Mesendoderm (in vitro differentiated cells): Measurements from ENCODE around the gene CYP20A1.
A peak's percentile ranks its signal among the peaks of the same experiment; 100 is the strongest.
"Not testable (repeated sequence)": the region's sequence is repeated elsewhere in the genome, so short reads cannot be mapped to it uniquely, and the experiment has no call there.

Source experiments
- DNase-seq: peaks from one replicate; pipeline ENCODE4 v3.0.0; 2013
- H2AK5ac ChIP-seq: 2 replicates; pipeline ENCODE4 v1.6.1; 2013; ENCODE audit warnings: low read length, inconsistent platforms
- H2BK120ac ChIP-seq: 2 replicates; pipeline ENCODE4 v1.6.1; 2013; ENCODE audit warnings: low read depth, mild to moderate bottlenecking, low read length, moderate library complexity, mixed read lengths
- H2BK15ac ChIP-seq: replicated peaks from 2 replicates; pipeline ENCODE4 v1.6.1; 2013; ENCODE audit warnings: low read depth, mild to moderate bottlenecking, moderate library complexity
- H2BK5ac ChIP-seq: 2 replicates; pipeline ENCODE4 v1.6.1; 2013; ENCODE audit warnings: low read length, inconsistent platforms
- H3K18ac ChIP-seq: 2 replicates; pipeline ENCODE4 v1.6.1; 2013; ENCODE audit warnings: mild to moderate bottlenecking, low read length, mixed read lengths
- H3K23ac ChIP-seq: one replicate; pipeline ENCODE4 v1.6.1; 2013; ENCODE audit warnings: low read length
- H3K27ac ChIP-seq: 2 replicates; pipeline ENCODE4 v1.5.1; 2013; ENCODE audit warnings: low read depth, mild to moderate bottlenecking, inconsistent platforms, low read length, moderate library complexity
- H3K27me3 ChIP-seq: 2 replicates; pipeline ENCODE4 v1.6.1; 2013; ENCODE audit warnings: low read length, control low read depth, mild to moderate bottlenecking, inconsistent platforms; ENCODE audit not compliant: insufficient read depth, poor library complexity
- H3K36me3 ChIP-seq: 2 replicates; pipeline ENCODE4 v1.6.1; 2013; ENCODE audit warnings: low read length, inconsistent platforms; ENCODE audit not compliant: control insufficient read depth, insufficient read depth
- H3K4ac ChIP-seq: one replicate; pipeline ENCODE4 v1.6.1; 2013; ENCODE audit warnings: low read depth, mild to moderate bottlenecking, low read length, moderate library complexity
- H3K4me1 ChIP-seq: 2 replicates; pipeline ENCODE4 v1.6.1; 2013; ENCODE audit warnings: low read depth, low read length, inconsistent platforms; ENCODE audit not compliant: control insufficient read depth
- H3K4me2 ChIP-seq: 2 replicates; pipeline ENCODE4 v1.6.1; 2013; ENCODE audit warnings: low read length
- H3K4me3 ChIP-seq: 2 replicates; pipeline ENCODE4 v1.5.1; 2013; ENCODE audit warnings: mild to moderate bottlenecking, low read length
- H3K56ac ChIP-seq: one replicate; pipeline ENCODE4 v1.6.1; 2013; ENCODE audit warnings: low read length
- H3K79me1 ChIP-seq: 2 replicates; pipeline ENCODE4 v1.6.1; 2013; ENCODE audit warnings: low read length, inconsistent platforms
- H3K79me2 ChIP-seq: 2 replicates; pipeline ENCODE4 v1.6.1; 2013; ENCODE audit warnings: mild to moderate bottlenecking, low read length; ENCODE audit not compliant: control insufficient read depth, insufficient read depth
- H3K9ac ChIP-seq: 2 replicates; pipeline ENCODE4 v1.6.1; 2013; ENCODE audit warnings: low read length, inconsistent platforms
- H4K5ac ChIP-seq: one replicate; pipeline ENCODE4 v1.6.1; 2013; ENCODE audit warnings: low read length
- H4K8ac ChIP-seq: one replicate; pipeline ENCODE4 v1.6.1; 2013; ENCODE audit warnings: low read depth, mild to moderate bottlenecking, control low read depth, low read length, moderate library complexity
- WGBS: extraction: QIAGEN DNeasy Blood & Tissue Kit; methylation state at CpG from one replicate; pipeline ENCODE4 v1.1.7; 2013; ENCODE audit warnings: low lambda C conversion rate, missing lambda C conversion rate; ENCODE audit not compliant: insufficient coverage; ENCODE audit errors: extremely low coverage; 5-methylcytosine and 5-hydroxymethylcytosine counted together

The CYP20A1 gene

DNA sequence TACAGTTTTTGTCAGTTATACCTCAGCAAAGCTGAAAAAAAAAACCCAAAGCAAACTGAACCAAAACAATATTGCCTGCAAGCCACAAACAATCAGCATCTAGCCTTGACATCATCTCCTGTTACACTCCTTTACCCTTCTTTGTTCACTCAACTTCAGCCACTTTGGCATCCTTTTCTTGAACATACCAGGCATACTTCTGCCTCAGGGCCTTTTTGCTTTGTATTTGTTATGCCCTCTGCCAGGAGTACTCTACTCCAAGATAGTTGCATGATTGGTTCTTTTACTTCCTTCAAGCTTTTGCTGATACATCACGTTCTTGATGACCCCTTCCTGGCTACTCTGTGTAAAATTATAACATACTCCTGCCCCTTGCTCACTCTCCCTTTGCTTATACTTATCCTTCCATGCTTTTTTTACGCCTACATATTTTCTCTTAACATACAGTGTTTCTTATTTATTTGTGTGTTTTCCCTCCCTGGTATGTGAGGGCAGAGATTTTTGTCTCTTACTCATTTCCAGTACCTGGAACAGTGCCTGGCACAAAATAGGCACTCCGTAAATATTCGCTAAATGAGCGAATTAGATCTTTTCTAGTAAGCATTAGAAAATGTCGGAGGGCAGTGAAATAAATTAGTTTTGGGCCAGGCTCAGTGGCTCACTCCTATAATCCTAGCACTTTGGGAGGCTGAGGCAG lies 102.1 kb downstream of the CYP20A1 start:
- Histone ChIP-seq H3K23ac (no peak overlapping the region), H2BK120ac (no peak overlapping the region), H2AK5ac (no peak overlapping the region), H3K18ac (no peak overlapping the region), H3K4me2 (no peak overlapping the region), H3K4me3 (no peak overlapping the region), H2BK15ac (no peak overlapping the region), H3K4me1 (no peaks in the 10 kb centered on the region), H3K4ac (no peak overlapping the region), H3K79me2 (peaks cover 35% of the 10 kb centered on the region), H3K27ac (no peak overlapping the region), H3K27me3 (no peaks in the 10 kb centered on the region), H2BK5ac (no peak overlapping the region), H3K36me3 (no peaks in the 10 kb centered on the region), H3K79me1 (peaks cover 11% of the 10 kb centered on the region), H4K5ac (no peak overlapping the region), H3K56ac (no peak overlapping the region), H4K8ac (no peak overlapping the region), H3K9ac (no peak overlapping the region)
- DNase-seq, result peak; percentile 92
- no CpG with 5 or more reads among the region's 6 CpGs for WGBS

DNA sequence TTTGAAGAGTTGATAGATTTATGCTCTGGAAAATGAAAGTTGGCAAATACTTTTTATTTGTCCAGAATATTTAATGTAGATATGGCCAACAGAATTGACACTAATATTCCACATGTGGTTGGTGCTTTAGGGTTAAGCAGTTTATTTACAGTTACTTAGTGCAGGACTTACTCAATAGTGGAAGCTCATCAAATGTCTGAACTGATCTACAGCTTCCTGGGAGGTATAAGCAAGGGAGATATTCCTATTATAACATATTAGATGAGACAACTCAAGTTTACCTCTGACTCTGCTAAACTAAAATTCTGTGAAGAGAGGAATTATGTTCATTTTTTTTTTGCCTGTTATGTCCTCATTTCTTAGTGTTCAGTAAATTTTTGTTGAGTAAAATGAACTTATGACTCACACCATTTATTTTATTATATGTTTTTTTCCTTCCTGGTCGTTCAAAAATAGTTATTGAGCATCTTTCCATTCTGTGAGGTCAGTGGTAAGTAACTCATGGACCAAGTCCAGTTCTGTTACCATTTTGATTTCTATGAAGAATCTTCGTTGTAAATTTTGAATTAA lies 103.0 kb downstream of the CYP20A1 start:
- Histone ChIP-seq H2BK15ac (no peak overlapping the region), H3K36me3 (no peaks in the 10 kb centered on the region), H3K27me3 (no peaks in the 10 kb centered on the region), H3K4ac (no peak overlapping the region), H3K79me1 (peaks cover 7% of the 10 kb centered on the region), H3K79me2 (peaks cover 31% of the 10 kb centered on the region), H3K27ac (no peak overlapping the region), H4K5ac (no peak overlapping the region), H3K56ac (no peak overlapping the region), H3K9ac (no peak overlapping the region), H4K8ac (no peak overlapping the region), H2BK5ac (no peak overlapping the region), H2BK120ac (no peak overlapping the region), H3K4me2 (no peak overlapping the region), H3K4me3 (no peak overlapping the region), H3K4me1 (peaks cover 2% of the 10 kb centered on the region), H3K18ac (no peak overlapping the region), H3K23ac (no peak overlapping the region), H2AK5ac (no peak overlapping the region)
- DNase-seq, result no peak
- no CpG with 5 or more reads among the region's 2 CpGs for WGBS

DNA sequence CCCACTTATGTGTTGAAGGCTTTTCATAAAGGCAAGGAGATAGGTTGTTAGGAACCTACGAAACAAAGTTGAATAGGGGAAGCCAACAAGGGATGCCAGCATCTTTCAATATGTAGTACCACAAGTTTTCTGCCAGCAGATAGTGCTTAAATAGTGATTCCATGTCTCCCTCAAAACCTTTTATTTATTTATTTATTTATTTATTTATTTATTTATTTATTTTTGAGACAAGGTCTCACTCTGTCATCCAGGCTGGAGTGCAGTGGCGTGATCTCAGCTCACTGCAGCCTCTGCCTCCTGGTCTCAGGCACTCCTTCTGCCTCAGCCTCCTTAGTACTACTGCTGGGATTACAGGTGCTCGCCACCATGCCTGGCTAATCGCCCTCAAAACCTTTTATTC lies 103.6 kb downstream of the CYP20A1 start:
- not testable (repeated sequence) for H2BK120ac ChIP-seq, H3K56ac ChIP-seq, H2BK5ac ChIP-seq, DNase-seq, H3K4me2 ChIP-seq, H3K27me3 ChIP-seq, H4K8ac ChIP-seq, H2BK15ac ChIP-seq, H3K36me3 ChIP-seq, H3K9ac ChIP-seq, H3K79me1 ChIP-seq, H3K4me3 ChIP-seq, H3K23ac ChIP-seq, H2AK5ac ChIP-seq, H3K18ac ChIP-seq, H3K4me1 ChIP-seq, H4K5ac ChIP-seq, H3K27ac ChIP-seq, H3K4ac ChIP-seq
- H3K79me2 ChIP-seq, result peaks cover 34% of the 10 kb centered on the region
- WGBS, result no CpG with 5 or more reads among the region's 4 CpGs

- no CpG with 5 or more reads among the region's 12 CpGs for WGBS
- Histone ChIP-seq H3K56ac (no peak overlapping the region), H4K5ac (no peak overlapping the region), H3K27me3 (no peaks in the 10 kb centered on the region), H3K9ac (no peak overlapping the region), H2BK15ac (no peak overlapping the region), H3K79me1 (peaks cover 6% of the 10 kb centered on the region), H3K4ac (no peak overlapping the region), H3K36me3 (no peaks in the 10 kb centered on the region), H3K23ac (no peak overlapping the region), H3K4me2 (no peak overlapping the region), H2BK5ac (no peak overlapping the region), H3K18ac (no peak overlapping the region), H4K8ac (no peak overlapping the region), H3K79me2 (peaks cover 24% of the 10 kb centered on the region), H3K27ac (no peak overlapping the region), H2BK120ac (no peak overlapping the region), H3K4me1 (peaks cover 2% of the 10 kb centered on the region), H2AK5ac (no peak overlapping the region), H3K4me3 (no peak overlapping the region)
- no peak for DNase-seq
These were observed 105.8 kb downstream of the CYP20A1 start for GRCh38 chr2:203344667-203345066.

GRCh38 chr2:203346612-203347011 lies 107.8 kb downstream of the CYP20A1 start:
- Histone ChIP-seq H2BK5ac (no peak overlapping the region), H3K4me2 (no peak overlapping the region), H3K79me1 (peaks cover 8% of the 10 kb centered on the region), H3K27ac (no peak overlapping the region), H4K5ac (no peak overlapping the region), H3K36me3 (no peaks in the 10 kb centered on the region), H3K4me1 (peaks cover 2% of the 10 kb centered on the region), H3K27me3 (no peaks in the 10 kb centered on the region), H3K23ac (no peak overlapping the region), H3K56ac (no peak overlapping the region), H2AK5ac (no peak overlapping the region), H3K18ac (no peak overlapping the region), H4K8ac (no peak overlapping the region), H2BK120ac (no peak overlapping the region), H2BK15ac (no peak overlapping the region), H3K79me2 (peaks cover 19% of the 10 kb centered on the region), H3K9ac (no peak overlapping the region), H3K4ac (no peak overlapping the region), H3K4me3 (no peak overlapping the region)
- no peak for DNase-seq
- no CpG with 5 or more reads among the region's 1 CpG for WGBS

GRCh38 chr2:203347375-203347774 lies 108.6 kb downstream of the CYP20A1 start:
- no peak overlapping the region for H3K27ac ChIP-seq
- H3K36me3 ChIP-seq, result no peaks in the 10 kb centered on the region
- no peak overlapping the region for H2AK5ac ChIP-seq
- no peak overlapping the region for H3K56ac ChIP-seq
- peaks cover 25% of the 10 kb centered on the region for H3K79me2 ChIP-seq
- H3K4me3 ChIP-seq, result no peak overlapping the region
- no peak overlapping the region for H3K23ac ChIP-seq
- H3K27me3 ChIP-seq, result no peaks in the 10 kb centered on the region
- H3K79me1 ChIP-seq, result peaks cover 12% of the 10 kb centered on the region
- no peak overlapping the region for H2BK15ac ChIP-seq
- no peak overlapping the region for H4K5ac ChIP-seq
- H3K4ac ChIP-seq, result no peak overlapping the region
- no peak overlapping the region for H3K18ac ChIP-seq
- H2BK120ac ChIP-seq, result no peak overlapping the region
- H3K9ac ChIP-seq, result no peak overlapping the region
- no peak overlapping the region for H4K8ac ChIP-seq
- WGBS, result no CpG with 5 or more reads among the region's 4 CpGs
- no peak overlapping the region for H2BK5ac ChIP-seq
- peaks cover 2% of the 10 kb centered on the region for H3K4me1 ChIP-seq
- DNase-seq, result no peak
- H3K4me2 ChIP-seq, result no peak overlapping the region
